PC-9 (cell line): Measurements from ENCODE around the gene MANF. TPM values are rescaled to one million over a fixed set of nuclear protein-coding genes. Genes with fewer than 3 reads are reported as not detected.

Experiments used
- BruUV-seq: library from RNA; stranded (reverse); fragments of 400-500 nt; replicated peaks from 2 replicates; lab custom pipeline; 2021; lab: Mats Ljungman, UMichigan
- CTCF ChIA-PET: fragments of 300-600 bp; sonication (Branson Sonifier 250); formaldehyde crosslinking; loops from one replicate; lab custom pipeline; 2022; ENCODE audit warnings: antibody characterized with exemption; lab: Charles Lee
- POLR2A ChIA-PET: fragments of 300-600 bp; sonication (Branson Sonifier 250); formaldehyde crosslinking; loops from one replicate; lab custom pipeline; 2022; ENCODE audit warnings: antibody characterized with exemption; ENCODE audit not compliant: unreplicated experiment; lab: Charles Lee
- DNase-seq, 2 experiments: peaks; one replicate each; pipeline versions ENCODE4 v3.0.0 to v3.0.0-alpha.2; 2015 to 2022; ENCODE audit warnings: mixed read lengths in 1 of 2
- H2AFZ ChIP-seq: fragments of 200-600 bp; sonication (generic); 2 replicates; pipeline ENCODE4 v1.8.1; 2017; ENCODE audit warnings: antibody characterized with exemption
- H3F3A ChIP-seq: fragments of 200-600 bp; sonication (generic); 2 replicates; pipeline ENCODE4 v1.8.1; 2017; ENCODE audit warnings: antibody characterized with exemption, mild to moderate bottlenecking, low read depth; ENCODE audit not compliant: insufficient read depth
- H3K27ac ChIP-seq: fragments of 200-600 bp; sonication (generic); 2 replicates; pipeline ENCODE4 v1.6.1; 2016; ENCODE audit warnings: mixed run types
- H3K27me3 ChIP-seq: fragments of 200-600 bp; sonication (generic); 2 replicates; pipeline ENCODE4 v1.6.1; 2016; ENCODE audit warnings: low read depth, mixed run types; ENCODE audit not compliant: insufficient read depth
- H3K36me3 ChIP-seq: fragments of 200-600 bp; sonication (generic); 2 replicates; pipeline ENCODE4 v1.6.1; 2016; ENCODE audit warnings: low read depth, mixed run types
- H3K4me1 ChIP-seq: fragments of 200-600 bp; sonication (generic); replicated peaks from 2 replicates; pipeline ENCODE4 v1.6.1; 2016; ENCODE audit warnings: mixed run types; ENCODE audit not compliant: insufficient read depth
- H3K4me2 ChIP-seq: fragments of 200-600 bp; sonication (generic); 2 replicates; pipeline ENCODE4 v1.6.1; 2017; ENCODE audit warnings: mixed run types
- H3K4me3 ChIP-seq: fragments of 200-600 bp; sonication (generic); 2 replicates; pipeline ENCODE4 v1.6.1; 2016; ENCODE audit warnings: mixed run types
- H3K79me2 ChIP-seq: fragments of 200-600 bp; sonication (generic); 2 replicates; pipeline ENCODE4 v1.6.1; 2017; ENCODE audit warnings: low read depth, mixed run types
- H3K9me2 ChIP-seq: fragments of 200-600 bp; sonication (generic); 2 replicates; pipeline ENCODE4 v1.8.1; 2017; ENCODE audit warnings: mild to moderate bottlenecking; ENCODE audit not compliant: insufficient read depth
- H3K9me3 ChIP-seq: fragments of 200-600 bp; sonication (generic); 2 replicates; pipeline ENCODE4 v1.8.1; 2016; ENCODE audit warnings: low read depth; ENCODE audit not compliant: insufficient read depth
- H4K20me1 ChIP-seq: fragments of 200-600 bp; sonication (generic); 2 replicates; pipeline ENCODE4 v1.8.1; 2017; ENCODE audit not compliant: insufficient read depth
- EZH2 ChIP-seq: fragments of 200-600 bp; sonication (generic); IDR thresholded peaks from 2 replicates; pipeline ENCODE4 v1.8.0; 2017; ENCODE audit warnings: antibody characterized with exemption, low read depth
- intact Hi-C: fragments of 100-400 bp; cut with micrococcal nuclease; formaldehyde crosslinking; loops from one replicate; pipeline ENCODE4 v1.10.0; 2022; ENCODE audit not compliant: unreplicated experiment
- total RNA-seq: library from RNA; stranded (reverse); gene quantifications from 2 replicates; pipeline ENCODE4 v1.2.3, GENCODE V29; 2021
- TF ChIP-seq, protein P1 (sequence below): fragments of 200-600 bp; sonication (generic); conservative IDR thresholded peaks from 2 replicates; pipeline ENCODE4 v1.6.1; 2017; ENCODE audit warnings: mixed run types, antibody characterized with exemption, mild to moderate bottlenecking, moderate library complexity

The MANF gene
- total RNA-seq, 1 experiment from 2014 or later = 79.1 TPM

DNA sequence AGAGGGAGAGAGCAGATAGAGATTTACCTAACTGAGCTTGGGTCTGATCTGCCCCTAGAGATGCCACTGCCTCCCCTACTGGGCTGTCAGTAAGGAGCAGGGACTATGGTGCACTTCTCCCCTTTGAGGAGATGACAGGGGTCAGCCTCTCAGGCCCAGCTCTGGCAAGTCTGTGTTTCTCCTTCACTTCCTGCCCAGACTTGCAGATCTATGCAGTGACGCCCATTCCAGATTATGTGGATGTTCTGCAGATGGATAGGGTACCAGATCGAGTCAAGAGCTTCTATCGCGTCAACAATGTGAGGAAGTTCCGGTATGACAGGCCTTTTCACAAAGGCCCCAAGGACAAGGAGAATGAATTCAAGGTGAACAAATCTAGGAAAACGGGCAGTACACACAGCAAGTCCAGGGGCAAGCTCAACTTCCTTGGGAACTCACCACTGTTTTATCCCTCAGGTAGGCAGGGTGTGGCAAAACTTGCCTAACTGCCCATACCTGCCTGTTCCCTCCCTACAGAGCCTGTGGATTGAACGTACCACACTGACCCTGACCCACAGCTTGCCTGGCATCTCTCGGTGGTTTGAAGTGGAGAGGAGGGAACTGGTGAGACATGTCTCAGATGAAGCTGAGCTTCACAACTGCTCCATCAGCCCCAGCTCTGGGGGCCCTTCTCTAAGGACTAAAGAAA is 29.1 kb upstream of the MANF start:
- no peak for TF ChIP-seq EZH2
- TF ChIP-seq, protein P1, sequence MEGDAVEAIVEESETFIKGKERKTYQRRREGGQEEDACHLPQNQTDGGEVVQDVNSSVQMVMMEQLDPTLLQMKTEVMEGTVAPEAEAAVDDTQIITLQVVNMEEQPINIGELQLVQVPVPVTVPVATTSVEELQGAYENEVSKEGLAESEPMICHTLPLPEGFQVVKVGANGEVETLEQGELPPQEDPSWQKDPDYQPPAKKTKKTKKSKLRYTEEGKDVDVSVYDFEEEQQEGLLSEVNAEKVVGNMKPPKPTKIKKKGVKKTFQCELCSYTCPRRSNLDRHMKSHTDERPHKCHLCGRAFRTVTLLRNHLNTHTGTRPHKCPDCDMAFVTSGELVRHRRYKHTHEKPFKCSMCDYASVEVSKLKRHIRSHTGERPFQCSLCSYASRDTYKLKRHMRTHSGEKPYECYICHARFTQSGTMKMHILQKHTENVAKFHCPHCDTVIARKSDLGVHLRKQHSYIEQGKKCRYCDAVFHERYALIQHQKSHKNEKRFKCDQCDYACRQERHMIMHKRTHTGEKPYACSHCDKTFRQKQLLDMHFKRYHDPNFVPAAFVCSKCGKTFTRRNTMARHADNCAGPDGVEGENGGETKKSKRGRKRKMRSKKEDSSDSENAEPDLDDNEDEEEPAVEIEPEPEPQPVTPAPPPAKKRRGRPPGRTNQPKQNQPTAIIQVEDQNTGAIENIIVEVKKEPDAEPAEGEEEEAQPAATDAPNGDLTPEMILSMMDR = no peak
- peak; percentile 57 to 81 for DNase-seq
- H3K4me1 ChIP-seq = peaks cover 26% of the 10 kb centered on the region
- CTCF ChIA-PET = interaction anchor here (0.5 to 1.4 kb wide), 5 partner anchors 12 to 692 kb away, joined by 3 to 6 read pairs (median 3); partner anchors contain the start of gene MANF
- H4K20me1 ChIP-seq = no peaks in the 10 kb centered on the region
- peak overlapping the region; percentile 74 for H3K27ac ChIP-seq
- H3K9me2 ChIP-seq = no peaks in the 10 kb centered on the region
- peak overlapping the region; percentile 72 for H3K4me2 ChIP-seq
- peaks cover 6% of the 10 kb centered on the region; the same call in 1 of the 2 replicates for H3K36me3 ChIP-seq
- BruUV-seq = no TSS peak
- H3K79me2 ChIP-seq = no peaks in the 10 kb centered on the region
- no peaks in the 10 kb centered on the region for H3K9me3 ChIP-seq
- H3K27me3 ChIP-seq = no peaks in the 10 kb centered on the region
- intact Hi-C loops = no loop called here
- no peak overlapping the region for H3K4me3 ChIP-seq
- POLR2A ChIA-PET = interaction anchor here (0.6 kb wide), 2 partner anchors 16 to 673 kb away, joined by 3 to 8 read pairs; no protein-coding TSS in a partner anchor
- H3F3A ChIP-seq = peaks cover 13% of the 10 kb centered on the region; the same call in 1 of the 2 replicates
- H2AFZ ChIP-seq = no peak overlapping the region

DNA sequence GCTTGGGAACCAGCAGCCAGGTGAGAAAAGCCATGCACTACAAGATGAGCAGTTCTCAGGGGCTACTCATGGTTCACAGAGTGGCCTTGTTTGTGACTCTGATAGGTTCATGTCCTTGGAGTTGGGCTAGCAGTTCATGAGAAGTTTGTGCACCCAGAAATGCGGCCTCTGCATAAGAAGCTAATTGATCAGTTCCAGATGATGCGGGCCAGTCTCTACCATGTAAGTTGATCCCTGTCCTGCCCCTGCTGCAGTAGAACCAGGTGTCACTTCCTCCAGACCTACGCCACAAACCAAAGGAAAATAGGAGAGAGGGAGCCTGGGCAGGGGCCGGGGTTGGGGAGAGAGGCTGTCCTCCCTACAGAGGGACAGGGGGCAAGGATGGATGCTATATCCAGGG is 27.2 kb upstream of the MANF start:
- BruUV-seq = no TSS peak
- no peak overlapping the region for H2AFZ ChIP-seq
- no peaks in the 10 kb centered on the region for H3K9me3 ChIP-seq
- intact Hi-C loops = no loop called here
- no peak overlapping the region for H3K4me3 ChIP-seq
- no peak for TF ChIP-seq EZH2
- TF ChIP-seq, protein P1 = no peak
- peaks cover 6% of the 10 kb centered on the region; the same call in 1 of the 2 replicates for H3K36me3 ChIP-seq
- H3K27ac ChIP-seq = no peak overlapping the region
- no peak overlapping the region for H3K4me2 ChIP-seq
- no peaks in the 10 kb centered on the region for H3K9me2 ChIP-seq
- H3F3A ChIP-seq = peaks cover 13% of the 10 kb centered on the region; the same call in 1 of the 2 replicates
- DNase-seq = no peak
- H3K4me1 ChIP-seq = peaks cover 26% of the 10 kb centered on the region
- POLR2A ChIA-PET = no interaction called here
- H3K27me3 ChIP-seq = no peaks in the 10 kb centered on the region
- CTCF ChIA-PET = no interaction called here
- no peaks in the 10 kb centered on the region for H3K79me2 ChIP-seq
- H4K20me1 ChIP-seq = no peaks in the 10 kb centered on the region

DNA sequence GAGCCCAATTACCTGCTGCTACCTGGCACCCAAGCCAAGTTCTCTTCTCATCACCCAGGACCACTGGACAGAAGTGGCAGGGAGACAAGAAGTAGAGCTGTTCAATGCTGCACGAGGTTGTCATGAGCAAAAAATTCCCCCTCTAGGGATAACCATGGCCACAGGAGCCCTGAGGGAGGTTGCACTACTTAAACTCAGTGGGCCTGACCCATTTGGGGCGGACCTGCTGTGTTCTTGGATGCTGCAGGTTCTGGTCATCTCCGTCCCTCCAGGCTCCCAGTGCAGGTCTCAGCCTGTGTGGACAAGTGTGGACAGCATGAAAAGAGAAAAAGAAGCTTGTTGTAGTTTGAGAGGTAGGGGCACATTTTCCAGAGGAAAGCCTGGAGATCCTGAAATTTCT is 26.1 kb upstream of the MANF start:
- Histone ChIP-seq H3K9me3 (no peaks in the 10 kb centered on the region), H3F3A (peaks cover 13% of the 10 kb centered on the region; the same call in 1 of the 2 replicates), H3K4me1 (peaks cover 26% of the 10 kb centered on the region), H3K27ac (no peak overlapping the region), H4K20me1 (no peaks in the 10 kb centered on the region), H3K4me3 (no peak overlapping the region), H3K27me3 (no peaks in the 10 kb centered on the region), H2AFZ (no peak overlapping the region), H3K36me3 (peaks cover 6% of the 10 kb centered on the region; the same call in 1 of the 2 replicates), H3K79me2 (no peaks in the 10 kb centered on the region), H3K9me2 (no peaks in the 10 kb centered on the region), H3K4me2 (no peak overlapping the region)
- ChIA-PET CTCF (no interaction called here), POLR2A (no interaction called here)
- DNase-seq = no peak
- TF ChIP-seq, protein P1 = no peak
- no peak for TF ChIP-seq EZH2
- no TSS peak for BruUV-seq
- intact Hi-C loops = no loop called here
